Mesenchymal stem cell (in vitro differentiated cells and primary cell): ENCODE data around the gene RAP1GAP2.

Experiments used
- DNase-seq: peaks from one replicate; pipeline ENCODE4 v3.0.0-alpha.2; 2013
- H2AFZ ChIP-seq: one replicate; pipeline ENCODE4 v1.6.1; 2013; ENCODE audit warnings: low read depth, mild to moderate bottlenecking, control low read depth, inconsistent platforms, low read length, moderate library complexity
- H2AK5ac ChIP-seq: 2 replicates; pipeline ENCODE4 v1.6.1; 2013; ENCODE audit warnings: low read length, moderate library complexity, mild to moderate bottlenecking, inconsistent platforms; ENCODE audit not compliant: severe bottlenecking
- H2BK120ac ChIP-seq: one replicate; pipeline ENCODE4 v1.6.1; 2013; ENCODE audit warnings: low read depth, mild to moderate bottlenecking, inconsistent platforms, low read length, moderate library complexity
- H2BK12ac ChIP-seq, 2 experiments: one replicate each; pipeline ENCODE4 v1.6.1; 2013; ENCODE audit warnings: inconsistent platforms in 2 of 2, low read length in 2 of 2, mild to moderate bottlenecking in 2 of 2, moderate library complexity in 2 of 2, control low read depth in 1 of 2
- H2BK15ac ChIP-seq: one replicate; pipeline ENCODE4 v1.6.1; 2013; ENCODE audit warnings: mild to moderate bottlenecking, low read depth, inconsistent platforms; ENCODE audit not compliant: poor library complexity, severe bottlenecking
- H2BK5ac ChIP-seq: 2 replicates; pipeline ENCODE4 v1.6.1; 2013; ENCODE audit warnings: low read depth, mild to moderate bottlenecking, low read length, control low read depth, inconsistent platforms; ENCODE audit not compliant: poor library complexity, severe bottlenecking
- H3K14ac ChIP-seq, 2 experiments: one replicate each; pipeline ENCODE4 v1.6.1; 2013; ENCODE audit warnings: inconsistent platforms in 2 of 2, low read length in 2 of 2, control low read depth in 1 of 2, mild to moderate bottlenecking in 1 of 2, moderate library complexity in 1 of 2
- H3K18ac ChIP-seq, 2 experiments: one replicate each; pipeline ENCODE4 v1.6.1; 2013; ENCODE audit warnings: inconsistent platforms in 2 of 2, low read length in 2 of 2, control low read depth in 1 of 2, low read depth in 1 of 2, mild to moderate bottlenecking in 1 of 2
- H3K23ac ChIP-seq, 2 experiments: one replicate each; pipeline ENCODE4 v1.6.1; 2013; ENCODE audit warnings: inconsistent platforms in 2 of 2, low read length in 2 of 2, mild to moderate bottlenecking in 2 of 2, moderate library complexity in 2 of 2, control low read depth in 1 of 2
- H3K27ac ChIP-seq: 2 replicates; pipeline ENCODE4 v1.5.1; 2013; ENCODE audit warnings: mild to moderate bottlenecking, moderate library complexity, low read length, control low read depth, inconsistent platforms; ENCODE audit not compliant: poor library complexity, severe bottlenecking
- H3K27me3 ChIP-seq, 2 experiments: 2 replicates each; pipeline versions ENCODE4 v1.6.1 to v1.7.0; 2013; ENCODE audit warnings: low read length in 2 of 2, mild to moderate bottlenecking in 2 of 2, moderate library complexity in 2 of 2, control low read depth in 1 of 2, inconsistent platforms in 1 of 2; ENCODE audit not compliant: control insufficient read depth in 1 of 2, insufficient read depth in 1 of 2
- H3K36me3 ChIP-seq, 2 experiments: 2 replicates each; pipeline versions ENCODE4 v1.6.1 to v1.7.0; 2013; ENCODE audit warnings: low read length in 2 of 2, control low read depth in 1 of 2, inconsistent platforms in 1 of 2, low read depth in 1 of 2, mild to moderate bottlenecking in 1 of 2; ENCODE audit not compliant: insufficient read depth in 2 of 2, control insufficient read depth in 1 of 2
- H3K4ac ChIP-seq, 2 experiments: one replicate each; pipeline ENCODE4 v1.6.1; 2013; ENCODE audit warnings: inconsistent platforms in 2 of 2, low read length in 2 of 2, mild to moderate bottlenecking in 2 of 2, moderate library complexity in 2 of 2, control low read depth in 1 of 2, low read depth in 1 of 2
- H3K4me1 ChIP-seq: 2 replicates; pipeline ENCODE4 v1.6.1; 2013; ENCODE audit warnings: low read depth, low read length, control low read depth; ENCODE audit not compliant: control insufficient read depth, insufficient read depth
- H3K4me2 ChIP-seq: 2 replicates; pipeline ENCODE4 v1.6.1; 2013; ENCODE audit warnings: low read length, mild to moderate bottlenecking, inconsistent platforms; ENCODE audit not compliant: poor library complexity, severe bottlenecking
- H3K4me3 ChIP-seq, 2 experiments: 2 replicates each; pipeline versions ENCODE4 v1.5.1 to v1.7.0; 2013; ENCODE audit warnings: low read length in 2 of 2, mild to moderate bottlenecking in 2 of 2, control low read depth in 1 of 2, low read depth in 1 of 2; ENCODE audit not compliant: insufficient read depth in 1 of 2
- H3K79me1 ChIP-seq: replicated peaks from 2 replicates; pipeline ENCODE4 v1.6.1; 2013; ENCODE audit warnings: mild to moderate bottlenecking, control low read depth, low read length, inconsistent platforms; ENCODE audit not compliant: poor library complexity, severe bottlenecking
- H3K9ac ChIP-seq: 2 replicates; pipeline ENCODE4 v1.7.0; 2013; ENCODE audit warnings: mild to moderate bottlenecking, low read length, moderate library complexity
- H3K9me3 ChIP-seq: 2 replicates; pipeline ENCODE4 v1.7.0; 2013; ENCODE audit warnings: mild to moderate bottlenecking, low read length; ENCODE audit not compliant: control insufficient read depth
- H4K8ac ChIP-seq: one replicate; pipeline ENCODE4 v1.6.1; 2013; ENCODE audit warnings: inconsistent platforms, mild to moderate bottlenecking, low read length, moderate library complexity
- H4K91ac ChIP-seq: one replicate; pipeline ENCODE4 v1.6.1; 2013; ENCODE audit warnings: mild to moderate bottlenecking, low read length, inconsistent platforms
- WGBS: methylation state at CpG from one replicate; pipeline ENCODE4 v1.1.7; 2013; ENCODE audit warnings: mixed read lengths; 5-methylcytosine and 5-hydroxymethylcytosine counted together

The RAP1GAP2 gene

GRCh38 chr17:2802574-2802973, 6.3 kb downstream of the RAP1GAP2 start:
- Histone ChIP-seq H3K4me3 (no peak overlapping the region), H2BK5ac (no peak overlapping the region), H3K18ac (no peak overlapping the region), H3K23ac (no peak overlapping the region), H4K8ac (no peak overlapping the region), H2AFZ (no peak overlapping the region), H3K79me1 (no peaks in the 10 kb centered on the region), H2BK120ac (no peak overlapping the region), H2AK5ac (no peak overlapping the region), H3K4ac (no peak overlapping the region), H3K27me3 (peaks cover 51 to 62% of the 10 kb centered on the region in 2 experiments), H4K91ac (no peak overlapping the region), H3K14ac (no peak overlapping the region), H3K4me1 (peaks cover 5% of the 10 kb centered on the region), H3K9ac (no peak overlapping the region), H2BK15ac (no peak overlapping the region), H3K9me3 (no peaks in the 10 kb centered on the region), H3K27ac (no peak overlapping the region), H3K36me3 (no peaks in the 10 kb centered on the region), H2BK12ac (no peak overlapping the region), H3K4me2 (no peak overlapping the region)
- no peak for DNase-seq
- WGBS, result 90% methylated on average over 8 of the region's 8 CpGs

- Histone ChIP-seq H3K4ac (no peak overlapping the region), H4K8ac (no peak overlapping the region)
These were observed 7.1 kb downstream of the RAP1GAP2 start for GRCh38 chr17:2803386-2803785.

GRCh38 chr17:2803971-2804370, 7.7 kb downstream of the RAP1GAP2 start:
- Histone ChIP-seq H3K36me3 (no peaks in the 10 kb centered on the region), H4K8ac (no peak overlapping the region), H3K4me2 (no peak overlapping the region), H3K14ac (no peak overlapping the region), H3K9ac (no peak overlapping the region), H3K18ac (no peak overlapping the region), H2AFZ (no peak overlapping the region), H3K79me1 (no peaks in the 10 kb centered on the region), H3K27me3 (peaks cover 46 to 68% of the 10 kb centered on the region in 2 experiments), H2BK15ac (no peak overlapping the region), H2AK5ac (no peak overlapping the region), H3K23ac (no peak overlapping the region), H4K91ac (no peak overlapping the region), H2BK12ac (no peak overlapping the region), H3K4me3 (no peak overlapping the region), H2BK5ac (no peak overlapping the region), H3K4ac (no peak overlapping the region), H2BK120ac (no peak overlapping the region), H3K9me3 (no peaks in the 10 kb centered on the region), H3K4me1 (peaks cover 5% of the 10 kb centered on the region), H3K27ac (no peak overlapping the region)
- no peak for DNase-seq
- 81% methylated on average over 2 of the region's 4 CpGs for WGBS

More at GRCh38 chr17:2803386-2803785, 7.1 kb downstream of the RAP1GAP2 start:
- Histone ChIP-seq H2BK5ac (no peak overlapping the region), H4K91ac (no peak overlapping the region), H3K27ac (no peak overlapping the region), H2AK5ac (no peak overlapping the region), H3K79me1 (no peaks in the 10 kb centered on the region), H3K9ac (no peak overlapping the region), H3K36me3 (no peaks in the 10 kb centered on the region), H2AFZ (no peak overlapping the region), H2BK15ac (no peak overlapping the region), H3K27me3 (peaks cover 51 to 67% of the 10 kb centered on the region in 2 experiments), H2BK12ac (no peak overlapping the region), H2BK120ac (no peak overlapping the region), H3K18ac (no peak overlapping the region), H3K23ac (no peak overlapping the region), H3K4me1 (peaks cover 5% of the 10 kb centered on the region), H3K4me3 (no peak overlapping the region), H3K4me2 (no peak overlapping the region), H3K14ac (no peak overlapping the region), H3K9me3 (no peaks in the 10 kb centered on the region)
- DNase-seq, result no peak
- 94% methylated on average over 13 of the region's 14 CpGs for WGBS

- no peak overlapping the region for H2BK5ac ChIP-seq
- H3K36me3 ChIP-seq, result no peaks in the 10 kb centered on the region
- H3K4me1 ChIP-seq, result peaks cover 4% of the 10 kb centered on the region
- no peaks in the 10 kb centered on the region for H3K9me3 ChIP-seq
- H3K4me3 ChIP-seq, result no peak overlapping the region
- H3K23ac ChIP-seq, result no peak overlapping the region
- peaks cover 37 to 60% of the 10 kb centered on the region in 2 experiments for H3K27me3 ChIP-seq
- no peak overlapping the region for H2BK120ac ChIP-seq
- no peak overlapping the region for H4K91ac ChIP-seq
- H3K18ac ChIP-seq, result no peak overlapping the region
- no peak overlapping the region for H3K27ac ChIP-seq
- H3K79me1 ChIP-seq, result no peaks in the 10 kb centered on the region
- DNase-seq, result no peak
- no peak overlapping the region for H3K4me2 ChIP-seq
- 87% methylated on average over 7 of the region's 7 CpGs for WGBS
- no peak overlapping the region for H3K9ac ChIP-seq
- no peak overlapping the region for H2BK12ac ChIP-seq
- no peak overlapping the region for H3K14ac ChIP-seq
- H2BK15ac ChIP-seq, result no peak overlapping the region
- H2AFZ ChIP-seq, result no peak overlapping the region
- H2AK5ac ChIP-seq, result no peak overlapping the region
- no peak overlapping the region for H3K4ac ChIP-seq
- H4K8ac ChIP-seq, result no peak overlapping the region
These were observed 8.7 kb downstream of the RAP1GAP2 start for GRCh38 chr17:2804912-2805311.
